Hematopoietic multipotent progenitor cell treated with erythropoietin and hydrocortisone succinate and interleukin-3 and kit ligand, for 17 days (in vitro differentiated cells): ENCODE results near the gene TM7SF3.
"Not testable (repeated sequence)": the region's sequence is repeated elsewhere in the genome, so short reads cannot be mapped to it uniquely, and the experiment has no call there.

Source experiments
- DNase-seq: peaks from one replicate; pipeline ENCODE4 v3.0.0-alpha.2; 2015; ENCODE audit warnings: low spot score

Gene TM7SF3

GRCh38 chr12:27014085-27014858 lies at the start of gene TM7SF3:
Gene TM7SF3, minus strand, starts transcription at chr12:27014384. Its CDS starts 216 bp downstream, at chr12:27014168.
- peak; percentile 94 for DNase-seq

- DNase-seq = no peak
Measured at GRCh38 chr12:27063250-27063851, 49.2 kb upstream of the TM7SF3 start.

- DNase-seq = no peak
Measured at GRCh38 chr12:27061317-27061716, 47.1 kb upstream of the TM7SF3 start.

GRCh38 chr12:27060740-27061139 lies 46.6 kb upstream of the TM7SF3 start:
- no peak for DNase-seq

- no peak for DNase-seq
Measured at GRCh38 chr12:27057543-27057942, 43.4 kb upstream of the TM7SF3 start.

GRCh38 chr12:27055966-27056365 lies 41.8 kb upstream of the TM7SF3 start:
- DNase-seq = no peak

- no peak for DNase-seq
Measured at GRCh38 chr12:27052742-27053141, 38.6 kb upstream of the TM7SF3 start.

GRCh38 chr12:27052176-27052575 lies 38.0 kb upstream of the TM7SF3 start:
- DNase-seq = no peak

GRCh38 chr12:27048822-27049752 lies 34.9 kb upstream of the TM7SF3 start:
- peak; percentile 55 for DNase-seq

GRCh38 chr12:27042018-27042417 lies 27.8 kb upstream of the TM7SF3 start:
- not testable (repeated sequence) for DNase-seq

GRCh38 chr12:27040637-27041036 lies 26.5 kb upstream of the TM7SF3 start:
- not testable (repeated sequence) for DNase-seq

- no peak for DNase-seq
Measured at GRCh38 chr12:27034607-27035293, 20.6 kb upstream of the TM7SF3 start.

GRCh38 chr12:27032679-27033078 lies 18.5 kb upstream of the TM7SF3 start:
- DNase-seq = no peak

- no peak for DNase-seq
Measured at GRCh38 chr12:27031531-27031930, 17.3 kb upstream of the TM7SF3 start.

- no peak for DNase-seq
Measured at GRCh38 chr12:27026257-27026656, 12.1 kb upstream of the TM7SF3 start.

GRCh38 chr12:27025116-27025515 lies 10.9 kb upstream of the TM7SF3 start:
- no peak for DNase-seq

GRCh38 chr12:27024291-27024690 lies 10.1 kb upstream of the TM7SF3 start:
- no peak for DNase-seq

- DNase-seq = no peak
Measured at GRCh38 chr12:27020761-27021160, 6.6 kb upstream of the TM7SF3 start.

GRCh38 chr12:27018037-27018436 lies 3.9 kb upstream of the TM7SF3 start:
- DNase-seq = no peak

- peak; percentile 40 for DNase-seq
Measured at GRCh38 chr12:27017163-27017823, 3.1 kb upstream of the TM7SF3 start.

GRCh38 chr12:27015730-27016076 lies 1.5 kb upstream of the TM7SF3 start:
- peak; percentile 82 for DNase-seq
